Subcutaneous adipose tissue (tissue), 4 donors: ENCODE measurements around the gene SSTR5. TPM values are rescaled to one million over a fixed set of nuclear protein-coding genes. Genes with fewer than 3 reads are reported as not detected.

ENCODE experiments used
- CTCF ChIP-seq: fragments of 450-650 bp; IDR thresholded peaks from one replicate; pipeline ENCODE4 v1.5.1; 2016; ENCODE audit warnings: low read depth, mild to moderate bottlenecking, control low read depth, antibody characterized with exemption, moderate library complexity
- total RNA-seq, 4 donors: library from RNA; depleted of rRNA; stranded (reverse); fragments of >200 nt; gene quantifications; one replicate each; pipeline ENCODE4 v1.1.0, GENCODE V29; 2016

SSTR5 gene
- total RNA-seq, 4 donors from 2014 or later: not detected

- TF ChIP-seq CTCF: no peak
These were observed 12.4 kb downstream of the SSTR5 start for GRCh38 chr16:1084971-1085370.

- no peak for TF ChIP-seq CTCF
These were observed 16.0 kb downstream of the SSTR5 start for GRCh38 chr16:1088295-1089170.

- TF ChIP-seq CTCF: no peak
These were observed 16.9 kb downstream of the SSTR5 start for GRCh38 chr16:1089439-1089821.

- TF ChIP-seq CTCF: no peak
These were observed 17.5 kb downstream of the SSTR5 start for GRCh38 chr16:1089822-1090619.

- no peak for TF ChIP-seq CTCF
These were observed 18.4 kb downstream of the SSTR5 start for GRCh38 chr16:1090620-1091587.

- no peak for TF ChIP-seq CTCF
These were observed 19.5 kb downstream of the SSTR5 start for GRCh38 chr16:1091992-1092552.
